GM12874 (cell line): Measurements from ENCODE around the gene CHKB.

Experiments used
- TF ChIP-seq, protein P1 (sequence below): IDR thresholded peaks from 2 replicates; pipeline ENCODE4 v1.5.1; 2011; ENCODE audit warnings: low read depth, mild to moderate bottlenecking, control low read depth, low read length, moderate library complexity; ENCODE audit not compliant: insufficient read depth

The CHKB gene, protein sequence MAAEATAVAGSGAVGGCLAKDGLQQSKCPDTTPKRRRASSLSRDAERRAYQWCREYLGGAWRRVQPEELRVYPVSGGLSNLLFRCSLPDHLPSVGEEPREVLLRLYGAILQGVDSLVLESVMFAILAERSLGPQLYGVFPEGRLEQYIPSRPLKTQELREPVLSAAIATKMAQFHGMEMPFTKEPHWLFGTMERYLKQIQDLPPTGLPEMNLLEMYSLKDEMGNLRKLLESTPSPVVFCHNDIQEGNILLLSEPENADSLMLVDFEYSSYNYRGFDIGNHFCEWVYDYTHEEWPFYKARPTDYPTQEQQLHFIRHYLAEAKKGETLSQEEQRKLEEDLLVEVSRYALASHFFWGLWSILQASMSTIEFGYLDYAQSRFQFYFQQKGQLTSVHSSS

DNA sequence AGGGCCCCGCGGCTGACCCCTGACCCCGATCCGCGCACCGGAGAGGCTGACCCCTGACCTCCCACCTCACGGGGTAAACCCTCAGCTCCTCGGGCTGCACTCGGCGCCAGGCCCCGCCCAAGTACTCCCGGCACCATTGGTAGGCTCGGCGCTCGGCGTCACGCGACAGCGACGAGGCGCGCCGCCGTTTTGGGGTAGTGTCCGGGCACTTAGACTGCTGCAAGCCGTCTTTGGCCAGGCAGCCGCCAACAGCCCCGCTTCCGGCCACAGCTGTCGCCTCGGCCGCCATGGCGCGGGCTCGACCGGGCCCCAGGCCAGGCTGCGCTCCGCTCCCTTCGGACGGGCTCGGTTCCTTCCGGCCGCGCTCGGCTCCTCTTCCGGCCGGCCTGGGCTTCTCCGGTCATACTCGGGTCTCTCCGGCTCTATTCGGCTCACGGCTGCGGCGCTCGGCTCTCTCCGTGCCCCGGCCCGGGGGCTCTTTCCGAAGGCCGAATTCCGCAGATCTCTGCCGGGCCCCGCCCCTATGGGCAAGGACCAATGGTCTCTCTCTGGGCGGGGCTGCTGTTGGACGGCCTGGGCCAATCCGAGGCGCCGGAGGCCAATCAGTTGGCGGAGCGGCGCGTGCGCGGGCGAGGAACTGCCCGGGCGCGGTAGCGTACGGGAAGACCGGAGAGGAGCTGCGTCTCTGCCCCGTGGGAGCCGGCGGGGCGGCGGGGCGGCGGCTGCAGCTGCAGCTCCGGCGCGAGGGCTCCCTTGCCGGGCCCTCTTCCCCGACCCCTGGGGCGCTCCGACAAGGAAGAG is at the start of gene CHKB:
CHKB (minus strand) TSS at position 357 of the 801 bp plus-strand sequence; CDS start at position 289, 68 bp downstream.
- TF ChIP-seq, protein P1, sequence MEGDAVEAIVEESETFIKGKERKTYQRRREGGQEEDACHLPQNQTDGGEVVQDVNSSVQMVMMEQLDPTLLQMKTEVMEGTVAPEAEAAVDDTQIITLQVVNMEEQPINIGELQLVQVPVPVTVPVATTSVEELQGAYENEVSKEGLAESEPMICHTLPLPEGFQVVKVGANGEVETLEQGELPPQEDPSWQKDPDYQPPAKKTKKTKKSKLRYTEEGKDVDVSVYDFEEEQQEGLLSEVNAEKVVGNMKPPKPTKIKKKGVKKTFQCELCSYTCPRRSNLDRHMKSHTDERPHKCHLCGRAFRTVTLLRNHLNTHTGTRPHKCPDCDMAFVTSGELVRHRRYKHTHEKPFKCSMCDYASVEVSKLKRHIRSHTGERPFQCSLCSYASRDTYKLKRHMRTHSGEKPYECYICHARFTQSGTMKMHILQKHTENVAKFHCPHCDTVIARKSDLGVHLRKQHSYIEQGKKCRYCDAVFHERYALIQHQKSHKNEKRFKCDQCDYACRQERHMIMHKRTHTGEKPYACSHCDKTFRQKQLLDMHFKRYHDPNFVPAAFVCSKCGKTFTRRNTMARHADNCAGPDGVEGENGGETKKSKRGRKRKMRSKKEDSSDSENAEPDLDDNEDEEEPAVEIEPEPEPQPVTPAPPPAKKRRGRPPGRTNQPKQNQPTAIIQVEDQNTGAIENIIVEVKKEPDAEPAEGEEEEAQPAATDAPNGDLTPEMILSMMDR, result no peak

DNA sequence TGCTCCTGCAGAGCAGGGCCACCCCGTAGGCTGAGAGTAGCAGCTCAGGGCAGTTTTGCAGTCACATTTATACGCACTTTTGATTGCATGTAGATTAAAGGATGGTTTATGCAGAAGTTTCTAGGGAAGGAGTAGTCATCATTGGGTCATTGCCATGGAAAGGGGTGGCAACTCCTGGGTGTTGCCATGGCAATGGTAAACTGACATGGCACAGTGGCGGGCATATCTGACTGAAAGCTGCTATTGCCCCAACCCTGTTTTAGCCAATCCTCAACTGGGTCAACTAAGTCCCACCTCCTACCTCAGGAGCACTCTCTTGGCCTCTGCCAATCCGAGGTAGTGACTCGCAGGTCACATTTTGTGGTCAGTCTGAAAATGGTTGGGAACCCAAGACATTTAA is 47.7 kb upstream of the CHKB start:
- TF ChIP-seq, protein P1, result no peak

DNA sequence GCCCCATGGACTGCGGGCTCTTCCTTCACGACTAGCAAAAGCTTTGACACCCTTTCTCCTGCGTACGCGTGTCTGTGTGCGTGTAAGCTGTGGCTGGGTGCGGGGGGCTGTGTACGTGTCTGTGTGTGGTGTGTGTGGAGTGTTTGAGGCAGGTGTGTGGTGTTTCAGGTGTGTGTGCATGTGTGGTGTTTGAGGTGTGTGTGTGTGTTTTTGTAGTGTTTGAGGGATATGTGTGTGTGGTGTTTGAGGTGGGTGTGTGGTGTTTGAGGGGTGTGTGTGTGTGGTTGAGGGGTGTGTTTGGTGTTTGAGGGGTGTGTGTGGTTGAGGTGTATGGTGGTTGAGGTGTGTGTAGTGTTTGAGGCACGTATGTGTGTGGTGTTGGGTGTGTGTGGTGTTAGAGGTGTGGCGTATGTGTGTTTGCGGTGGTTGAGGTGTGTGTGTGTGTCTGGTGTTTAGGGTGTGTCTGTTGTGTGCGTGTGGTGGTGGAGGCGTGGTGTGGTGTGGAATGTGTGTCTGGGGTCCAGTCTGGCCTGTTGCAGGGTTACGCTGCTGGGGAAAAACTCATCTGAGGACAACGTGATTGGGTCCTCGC is 46.0 kb upstream of the CHKB start:
- TF ChIP-seq, protein P1, result no peak

DNA sequence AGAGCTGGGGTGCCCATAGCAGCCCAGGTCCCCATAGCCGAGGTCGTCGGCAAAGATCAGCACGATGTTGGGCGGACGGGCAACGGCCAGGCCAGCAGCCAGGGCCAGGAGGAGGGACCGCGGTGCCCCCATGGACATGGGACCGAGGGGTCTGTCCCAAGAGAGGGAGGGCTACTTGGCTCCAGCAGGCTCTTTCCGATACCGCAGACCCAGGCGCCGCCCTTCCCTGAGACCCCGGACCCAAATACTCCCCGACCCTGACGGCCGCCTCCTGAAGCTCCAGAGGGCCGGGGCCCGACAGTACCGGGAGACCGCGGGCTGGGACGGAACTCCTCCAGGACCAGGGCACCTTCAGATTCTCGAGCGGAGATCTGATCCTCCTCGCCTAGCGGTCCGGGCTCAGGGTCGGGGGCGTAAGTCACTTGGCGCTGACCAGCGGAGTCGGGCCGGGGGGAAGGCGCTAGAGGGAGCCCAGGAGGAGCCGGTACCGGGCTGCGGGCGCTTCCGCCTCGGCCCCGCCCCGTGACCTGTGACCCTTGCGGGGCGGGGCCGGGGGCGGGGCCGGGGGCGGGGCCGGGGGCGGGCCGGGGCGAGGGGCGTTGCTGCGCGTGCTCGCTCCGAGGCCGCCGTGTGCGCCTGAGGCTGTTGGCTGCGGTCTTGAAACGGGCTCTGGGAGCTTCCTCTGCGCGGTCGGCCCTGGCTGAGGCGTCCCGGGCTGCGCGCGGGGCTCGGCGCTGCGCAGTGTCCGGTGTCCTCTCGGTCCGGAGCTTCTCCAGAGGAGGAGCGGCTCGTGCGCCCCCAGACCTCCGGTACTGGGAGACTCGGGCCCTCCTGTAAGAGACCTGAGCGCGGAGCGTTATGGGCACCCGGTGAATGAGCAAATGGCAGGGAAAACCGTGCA is 45.2 kb upstream of the CHKB start, which contains the start of gene ARSA:
ARSA (minus strand) TSS at position 511 of the 901 bp plus-strand sequence; CDS start at position 138, 373 bp downstream.
- TF ChIP-seq, protein P1, result peak; percentile 52

DNA sequence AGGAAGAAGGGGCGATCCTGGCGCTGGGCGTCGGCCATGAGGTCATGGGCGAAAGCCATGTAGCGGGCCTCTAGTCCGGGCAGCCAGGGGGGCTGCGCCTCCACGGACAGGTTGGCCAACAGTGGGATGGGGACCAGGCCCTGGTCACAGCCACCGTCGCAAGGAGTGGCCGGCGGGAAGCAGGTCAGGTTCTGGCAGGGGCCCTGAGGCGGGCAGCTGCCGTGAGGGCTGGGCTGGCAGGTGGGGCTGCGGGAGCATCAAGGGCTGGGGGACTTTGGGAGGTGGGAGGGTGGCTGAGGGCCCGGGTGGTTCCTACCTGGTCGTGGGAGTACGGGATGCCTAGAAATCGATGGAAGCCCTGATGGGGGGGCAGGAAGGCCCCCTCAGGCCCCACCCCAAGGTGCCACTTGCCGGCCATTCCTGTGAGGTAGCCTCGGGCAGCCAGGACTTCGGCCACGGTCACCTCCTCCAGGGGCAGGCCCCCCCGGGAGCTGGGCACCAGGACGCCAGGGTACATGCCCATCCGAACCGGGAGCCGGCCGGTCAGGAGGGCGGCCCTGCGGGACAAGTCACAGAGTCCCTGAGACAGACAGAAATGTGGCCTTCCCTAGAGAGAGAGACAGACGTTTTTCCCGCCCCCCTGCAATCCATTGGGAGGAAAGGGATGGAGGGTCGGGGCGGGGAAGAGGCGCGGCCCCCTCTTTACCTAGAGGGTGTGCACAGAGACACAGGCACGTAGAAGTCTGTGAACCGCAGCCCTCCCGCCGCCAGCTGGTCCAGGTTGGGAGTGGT is 44.4 kb upstream of the CHKB start:
- TF ChIP-seq, protein P1, result no peak

DNA sequence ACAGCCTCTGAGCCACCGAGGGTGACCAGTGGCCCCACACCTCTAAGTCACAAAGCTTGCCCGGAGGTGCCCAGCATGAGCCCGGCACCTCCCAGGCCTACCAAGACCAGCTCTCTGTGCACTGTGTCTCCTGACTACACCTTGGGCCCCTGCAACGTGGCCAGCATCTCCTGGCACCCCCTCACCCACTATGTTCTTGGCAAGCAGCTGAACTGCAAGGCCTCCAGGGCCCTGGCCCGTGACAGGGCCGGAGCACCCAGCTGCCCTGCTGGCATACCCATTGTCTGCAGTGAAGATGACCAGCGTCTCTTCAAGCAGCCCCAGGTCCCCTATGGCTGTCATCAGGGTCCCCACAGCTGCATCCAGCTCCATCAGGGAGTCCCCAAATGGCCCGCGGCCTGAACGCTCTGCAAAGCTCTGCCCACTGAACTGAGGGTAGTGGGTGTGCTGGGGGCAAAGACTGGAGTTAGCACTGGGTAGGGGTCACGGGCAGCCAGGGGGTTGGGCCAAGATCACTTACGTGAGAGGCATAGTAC is 43.7 kb upstream of the CHKB start:
- TF ChIP-seq, protein P1, result no peak
